Heart right ventricle (tissue), 16 donors: ENCODE results near the gene OR14C36. TPM values are rescaled to one million over a fixed set of nuclear protein-coding genes. Genes with fewer than 3 reads are reported as not detected.

ENCODE experiments used
- ATAC-seq, 8 donors: fragments of 200-7000 bp; cut with Tn5 transposase; one replicate each; pipeline ENCODE4 v1.9.1; 2020; ENCODE audit warnings: mild to moderate bottlenecking in 8 of 8, moderate library complexity in 8 of 8, moderate number of reproducible peaks in 1 of 8
- DNase-seq, 2 donors: peaks; one replicate each; pipeline ENCODE4 v3.0.0-alpha.2; 2020
- H3K27ac ChIP-seq, 10 donors: fragments of 200-600 bp; sonication (generic) in 2 of 10; one replicate each; pipeline versions ENCODE4 v1.5.0 to v1.8.0; 2020 to 2022; ENCODE audit warnings: mild to moderate bottlenecking in 3 of 10
- H3K27me3 ChIP-seq, 7 donors: fragments of 200-600 bp; one replicate each; pipeline ENCODE4 v1.8.0; 2021 to 2022; ENCODE audit warnings: mild to moderate bottlenecking in 2 of 7
- H3K36me3 ChIP-seq, 9 donors: fragments of 200-600 bp; sonication (generic) in 1 of 9; one replicate each; pipeline versions ENCODE4 v1.5.0 to v1.8.0; 2020 to 2022; ENCODE audit warnings: mild to moderate bottlenecking in 2 of 9
- H3K4me1 ChIP-seq, 9 donors: fragments of 200-600 bp; sonication (generic) in 1 of 9; one replicate each; pipeline versions ENCODE4 v1.5.0 to v1.8.0; 2020 to 2022; ENCODE audit warnings: mild to moderate bottlenecking in 4 of 9
- H3K4me3 ChIP-seq, 10 donors: fragments of 200-600 bp; sonication (generic) in 2 of 10; one replicate each; pipeline versions ENCODE4 v1.5.0 to v1.8.0; 2020 to 2022; ENCODE audit warnings: mild to moderate bottlenecking in 7 of 10, moderate library complexity in 2 of 10
- H3K9me3 ChIP-seq, 11 donors: fragments of 200-600 bp in 10 of 11; sonication (generic) in 2 of 11; one replicate each; pipeline versions ENCODE4 v1.5.0 to v1.8.0; 2013 to 2022; ENCODE audit warnings: mild to moderate bottlenecking in 2 of 11, control low read depth in 1 of 11, moderate library complexity in 1 of 11
- WGBS, 2 donors: extraction: QIAGEN DNeasy Blood & Tissue Kit; methylation state at CpG; one replicate each; pipeline ENCODE4 v1.1.7; 2013; ENCODE audit warnings: inconsistent platforms in 1 of 2; 5-methylcytosine and 5-hydroxymethylcytosine counted together
- intact Hi-C, 10 donors: fragments of 100-400 bp; cut with DNase I; formaldehyde crosslinking; loops; one replicate each; pipeline versions ENCODE4 v1.11.1 to v1.14.2; 2022
- polyA plus RNA-seq, 2 donors: library from polyadenylated mRNA; stranded (reverse); fragments of 200-250 nt; gene quantifications; one replicate each; pipeline ENCODE4 v1.2.3, GENCODE V29; 2013
- total RNA-seq, 10 donors: library from RNA; stranded (reverse); fragmentation: NEBNext Ultra II Directional in 3 of 10; extraction: Animal tissue kit (Norgen Biotek cat#: 25700) in 3 of 10; gene quantifications; one replicate each; pipeline versions ENCODE4 v1.2.1 to v1.2.4, GENCODE V29; 2021 to 2023
- TF ChIP-seq, protein P1 (sequence below), 9 donors: fragments of 200-600 bp; sonication (generic) in 2 of 9; IDR thresholded peaks; one replicate each; pipeline versions ENCODE4 v1.5.0 to v1.8.0; 2021 to 2022; ENCODE audit warnings: antibody characterized with exemption in 9 of 9, mild to moderate bottlenecking in 5 of 9, moderate library complexity in 1 of 9
- donor health status: Arrhythmogenic right ventricular cardiomyopathy.
- donor health status: ischemic (EF 13 %, LVEDD 7.1; RV severe dilation, severe dysfunction).
- donor health status: healthy with polysubstance abuse.
- donor health status: DM: no; HTN: yes; CAD: no.
- donor health status: DM: no; HTN: no; CAD: no.
- donor health status: ischemic (EF 25% LVEDD 6.9; RV normal size, moderate dysfunction).
- donor health status: ischemic (EF 25% LVEDD 5.7; RV mildly dilated, moderate dysfunction).
- donor health status: healthy.
- donor health status: DM: yes; HTN: yes; CAD: no.
- donor health status: Ischemic cardiomyopathy.
- donor health status: ischemic (EF 35%, LVEDD 5.7; RV mildly dilated, moderate dysfunction).
- donor health status: nonischemic (EF 11% LVEDD 7.7; RV severe dilation, severe dysfunction).
- donor health status: DM: yes; HTN: yes; CAD: no.
- donor health status: PGD.
- donor health status: ischemic (EF 29% LVEDD 5.4; RV normal size, mild dysfunction).
- donor health status: nonischemic (EF 23%, LVEDD 6.1; RV moderate dilation, normal function).

OR14C36 gene
- total and polyA plus RNA-seq, 12 donors: not detected

- H3K9me3 ChIP-seq: peaks cover 0 to 11% (median 0%) of the 10 kb centered on the region in 11 donors
- ATAC-seq (no peak), DNase-seq (no peak)
- no peaks in the 10 kb centered on the region for H3K4me1 ChIP-seq
- TF ChIP-seq, protein P1, sequence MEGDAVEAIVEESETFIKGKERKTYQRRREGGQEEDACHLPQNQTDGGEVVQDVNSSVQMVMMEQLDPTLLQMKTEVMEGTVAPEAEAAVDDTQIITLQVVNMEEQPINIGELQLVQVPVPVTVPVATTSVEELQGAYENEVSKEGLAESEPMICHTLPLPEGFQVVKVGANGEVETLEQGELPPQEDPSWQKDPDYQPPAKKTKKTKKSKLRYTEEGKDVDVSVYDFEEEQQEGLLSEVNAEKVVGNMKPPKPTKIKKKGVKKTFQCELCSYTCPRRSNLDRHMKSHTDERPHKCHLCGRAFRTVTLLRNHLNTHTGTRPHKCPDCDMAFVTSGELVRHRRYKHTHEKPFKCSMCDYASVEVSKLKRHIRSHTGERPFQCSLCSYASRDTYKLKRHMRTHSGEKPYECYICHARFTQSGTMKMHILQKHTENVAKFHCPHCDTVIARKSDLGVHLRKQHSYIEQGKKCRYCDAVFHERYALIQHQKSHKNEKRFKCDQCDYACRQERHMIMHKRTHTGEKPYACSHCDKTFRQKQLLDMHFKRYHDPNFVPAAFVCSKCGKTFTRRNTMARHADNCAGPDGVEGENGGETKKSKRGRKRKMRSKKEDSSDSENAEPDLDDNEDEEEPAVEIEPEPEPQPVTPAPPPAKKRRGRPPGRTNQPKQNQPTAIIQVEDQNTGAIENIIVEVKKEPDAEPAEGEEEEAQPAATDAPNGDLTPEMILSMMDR (IDR thresholded peaks at IDR 0.05): no peak
- no peaks in the 10 kb centered on the region for H3K36me3 ChIP-seq
- H3K27ac ChIP-seq: no peak within 1 kb of the TSS
- H3K27me3 ChIP-seq: no peaks in the 10 kb centered on the region
- intact Hi-C loops: no loop called here
- H3K4me3 ChIP-seq: no peak within 1 kb of the TSS
Observed at GRCh38 chr1:248375446-248375845, 26.9 kb downstream of the OR14C36 start, which contains the start of gene OR2T6. Gene OR2T6, plus strand, starts transcription at chr1:248375746. Its CDS starts 11,863 bp downstream, at chr1:248387609.

DNA sequence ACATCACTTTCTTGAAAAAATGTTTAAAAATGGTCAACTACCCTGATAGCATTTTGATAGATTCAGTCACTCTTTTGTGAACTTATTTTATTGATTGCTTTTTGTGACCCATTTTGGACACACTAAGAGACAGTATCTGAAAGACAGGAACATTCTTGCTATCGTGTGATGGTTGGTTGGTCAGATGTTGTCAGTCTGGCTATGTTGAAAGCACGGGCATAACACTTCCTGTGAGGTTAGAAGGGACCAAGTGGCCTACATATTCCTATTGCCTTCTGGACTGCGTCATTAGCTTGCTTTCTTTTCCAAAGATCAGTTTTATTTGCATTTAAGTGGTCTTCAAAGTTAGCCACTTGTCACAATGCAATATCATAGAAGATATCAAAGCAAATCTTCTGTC is 28.3 kb downstream of the OR14C36 start:
- TF ChIP-seq, protein P1 (IDR thresholded peaks at IDR 0.05): no peak
- H3K9me3 ChIP-seq: peaks cover 0 to 4% (median 0%) of the 10 kb centered on the region in 11 donors
- 58 to 66% methylated on average over 3 of the region's 3 CpGs for WGBS, 2 donors

GRCh38 chr1:248380854-248381253 is 32.3 kb downstream of the OR14C36 start:
- no peaks in the 10 kb centered on the region for H3K9me3 ChIP-seq
- H3K27ac ChIP-seq: no peak overlapping the region
- DNase-seq (no peak), ATAC-seq (no peak)
- H3K4me1 ChIP-seq: no peaks in the 10 kb centered on the region
- TF ChIP-seq, protein P1 (IDR thresholded peaks at IDR 0.05): no peak
- H3K27me3 ChIP-seq: peaks cover 0 to 1% (median 0%) of the 10 kb centered on the region in 7 donors
- intact Hi-C loops: no loop called here
- no peak overlapping the region for H3K4me3 ChIP-seq
- H3K36me3 ChIP-seq: no peaks in the 10 kb centered on the region
- 83 to 84% methylated on average over 3 of the region's 3 CpGs for WGBS, 2 donors

More for the DNA sequence above, 28.3 kb downstream of the OR14C36 start:
- ATAC-seq: no peak
- intact Hi-C loops: no loop called here
- no peak for DNase-seq
- Histone ChIP-seq H3K4me1 (no peaks in the 10 kb centered on the region), H3K27ac (no peak overlapping the region), H3K27me3 (no peaks in the 10 kb centered on the region), H3K36me3 (no peaks in the 10 kb centered on the region), H3K4me3 (no peak overlapping the region)

DNA sequence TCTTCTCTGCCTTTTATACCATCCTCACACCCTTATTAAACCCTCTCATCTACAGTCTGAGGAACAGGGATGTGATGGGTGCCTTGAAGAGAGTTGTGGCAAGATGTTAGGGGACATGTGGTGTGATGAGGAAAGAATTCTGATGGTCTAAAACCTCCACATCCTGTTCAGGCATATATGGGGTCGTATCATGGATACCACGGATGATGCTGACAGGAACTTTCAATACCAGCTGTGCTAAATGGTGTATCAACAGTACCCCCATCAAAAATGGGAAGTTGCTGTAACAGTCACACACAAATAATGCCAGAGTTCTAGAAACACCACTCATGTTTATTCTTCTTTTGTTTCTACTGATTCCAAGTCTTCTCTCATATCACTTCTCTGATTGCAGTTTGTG is 39.9 kb downstream of the OR14C36 start:
- Histone ChIP-seq H3K4me3 (no peak overlapping the region), H3K9me3 (peaks cover 0 to 5% (median 0%) of the 10 kb centered on the region in 11 donors), H3K36me3 (no peaks in the 10 kb centered on the region), H3K27ac (no peak overlapping the region), H3K4me1 (no peaks in the 10 kb centered on the region), H3K27me3 (peaks cover 0 to 3% (median 0%) of the 10 kb centered on the region in 7 donors)
- intact Hi-C loops: no loop called here
- no peak for DNase-seq
- ATAC-seq: no peak
- TF ChIP-seq, protein P1 (IDR thresholded peaks at IDR 0.05): no peak
- WGBS, 2 donors: 61 to 73% methylated on average over 2 of the region's 2 CpGs
